ENCODE measurements around the gene METRN. TPM values are rescaled to one million over a fixed set of nuclear protein-coding genes. Genes with fewer than 3 reads are reported as not detected.

The METRN gene
- total and polyA plus RNA-seq, 5 donors from 2014 or later: 4.6 to 24.1 (median 16.6) TPM

Other genes with a start within 250 kb of the METRN start
- 82.6 TPM for gene CAPN15, start 187.4 kb upstream of the METRN start, total RNA-seq
- 1 to 10 TPM; 3.0 to 8.5 (median 5.2) TPM for gene CAPN15, start 187.4 kb upstream of the METRN start, polyA plus RNA-seq
- not detected for gene PRR35, start 154.7 kb upstream of the METRN start, total RNA-seq
- gene PRR35, start 154.7 kb upstream of the METRN start, polyA plus RNA-seq: not detected
- 1.9 TPM for gene NHLRC4, start 148.1 kb upstream of the METRN start, total RNA-seq
- 1 to 10 TPM; 3.7 to 5.6 (median 4.8) TPM for gene NHLRC4, start 148.1 kb upstream of the METRN start, polyA plus RNA-seq
- gene PIGQ, start 145.2 kb upstream of the METRN start, total RNA-seq: 25.7 TPM
- 10 to 100 TPM; 11.6 to 15.3 (median 12.9) TPM for gene PIGQ, start 145.2 kb upstream of the METRN start, polyA plus RNA-seq
- 12.1 TPM for gene RAB40C, start 125.1 kb upstream of the METRN start, total RNA-seq
- gene RAB40C, start 125.1 kb upstream of the METRN start, polyA plus RNA-seq: 1 to 10 TPM; 6.8 to 9.6 (median 8.2) TPM
- 0.22 TPM for gene WFIKKN1, start 84.1 kb upstream of the METRN start, total RNA-seq
- gene WFIKKN1, start 84.1 kb upstream of the METRN start, polyA plus RNA-seq: not detected
- gene METTL26, start 78.8 kb upstream of the METRN start, total RNA-seq: 45.3 TPM
- gene METTL26, start 78.8 kb upstream of the METRN start, polyA plus RNA-seq: 100 to 1,000 TPM in 2 of 4 donors, 10 to 100 TPM in 2; 82.7 to 133 (median 102) TPM
- gene MCRIP2, start 73.3 kb upstream of the METRN start, total RNA-seq: 10.5 TPM
- gene MCRIP2, start 73.3 kb upstream of the METRN start, polyA plus RNA-seq: 10 to 100 TPM; 18.0 to 23.1 (median 18.4) TPM
- gene WDR90, start 65.8 kb upstream of the METRN start, total RNA-seq: 11.4 TPM
- 1 to 10 TPM in 2 of 4 donors, under 1 TPM in 2; 0.89 to 2.5 (median 1.1) TPM for gene WDR90, start 65.8 kb upstream of the METRN start, polyA plus RNA-seq
- gene RHOT2, start 47.0 kb upstream of the METRN start, total RNA-seq: 212 TPM
- gene RHOT2, start 47.0 kb upstream of the METRN start, polyA plus RNA-seq: 10 to 100 TPM; 34.3 to 47.1 (median 38.4) TPM
- gene RHBDL1, start 39.4 kb upstream of the METRN start, total RNA-seq: 3.2 TPM
- gene RHBDL1, start 39.4 kb upstream of the METRN start, polyA plus RNA-seq: 1 to 10 TPM in 1 of 4 donors, under 1 TPM in 2, not detected in 1; 0.49 to 1.5 (median 0.88) TPM
- 63.2 TPM for gene STUB1, start 34.7 kb upstream of the METRN start, total RNA-seq
- 100 to 1,000 TPM; 117 to 142 (median 135) TPM for gene STUB1, start 34.7 kb upstream of the METRN start, polyA plus RNA-seq
- gene JMJD8, start 30.8 kb upstream of the METRN start, total RNA-seq: 22.7 TPM
- gene JMJD8, start 30.8 kb upstream of the METRN start, polyA plus RNA-seq: 10 to 100 TPM; 29.2 to 36.2 (median 33.4) TPM
- 8.9 TPM for gene WDR24, start 24.7 kb upstream of the METRN start, total RNA-seq
- 10 to 100 TPM in 2 of 4 donors, 1 to 10 TPM in 2; 7.9 to 10.4 (median 10.0) TPM for gene WDR24, start 24.7 kb upstream of the METRN start, polyA plus RNA-seq
- gene FBXL16, start 9.3 kb upstream of the METRN start, total RNA-seq: 18.6 TPM
- 10 to 100 TPM in 1 of 4 donors, 1 to 10 TPM in 3; 8.5 to 10.5 (median 9.3) TPM for gene FBXL16, start 9.3 kb upstream of the METRN start, polyA plus RNA-seq
- gene ANTKMT, start 6.0 kb downstream of the METRN start, total RNA-seq: 13.6 TPM
- gene ANTKMT, start 6.0 kb downstream of the METRN start, polyA plus RNA-seq: 10 to 100 TPM; 60.3 to 85.9 (median 64.4) TPM
- 2.5 TPM for gene CCDC78, start 11.3 kb downstream of the METRN start, total RNA-seq
- gene CCDC78, start 11.3 kb downstream of the METRN start, polyA plus RNA-seq: under 1 TPM; 0.37 to 0.70 (median 0.43) TPM
- 15.6 TPM for gene HAGHL, start 12.0 kb downstream of the METRN start, total RNA-seq
- gene HAGHL, start 12.0 kb downstream of the METRN start, polyA plus RNA-seq: 1 to 10 TPM; 2.2 to 4.3 (median 3.2) TPM
- gene CIAO3, start 25.9 kb downstream of the METRN start, total RNA-seq: 42.6 TPM
- gene CIAO3, start 25.9 kb downstream of the METRN start, polyA plus RNA-seq: 10 to 100 TPM; 17.2 to 26.6 (median 19.7) TPM
- gene MSLN, start 45.6 kb downstream of the METRN start, total RNA-seq: not detected
- not detected for gene MSLN, start 45.6 kb downstream of the METRN start, polyA plus RNA-seq
- 20.8 TPM for gene RPUSD1, start 73.3 kb downstream of the METRN start, total RNA-seq
- gene RPUSD1, start 73.3 kb downstream of the METRN start, polyA plus RNA-seq: 10 to 100 TPM; 22.3 to 24.9 (median 23.0) TPM
- 28.8 TPM for gene CHTF18, start 73.5 kb downstream of the METRN start, total RNA-seq
- gene CHTF18, start 73.5 kb downstream of the METRN start, polyA plus RNA-seq: 1 to 10 TPM; 1.1 to 5.9 (median 2.8) TPM
- gene GNG13, start 85.6 kb downstream of the METRN start, total RNA-seq: not detected
- not detected for gene GNG13, start 85.6 kb downstream of the METRN start, polyA plus RNA-seq